ENCODE measurements around the gene ABCG1.
A peak's percentile ranks its signal among the peaks of the same experiment; 100 is the strongest.

ABCG1 gene

DNA sequence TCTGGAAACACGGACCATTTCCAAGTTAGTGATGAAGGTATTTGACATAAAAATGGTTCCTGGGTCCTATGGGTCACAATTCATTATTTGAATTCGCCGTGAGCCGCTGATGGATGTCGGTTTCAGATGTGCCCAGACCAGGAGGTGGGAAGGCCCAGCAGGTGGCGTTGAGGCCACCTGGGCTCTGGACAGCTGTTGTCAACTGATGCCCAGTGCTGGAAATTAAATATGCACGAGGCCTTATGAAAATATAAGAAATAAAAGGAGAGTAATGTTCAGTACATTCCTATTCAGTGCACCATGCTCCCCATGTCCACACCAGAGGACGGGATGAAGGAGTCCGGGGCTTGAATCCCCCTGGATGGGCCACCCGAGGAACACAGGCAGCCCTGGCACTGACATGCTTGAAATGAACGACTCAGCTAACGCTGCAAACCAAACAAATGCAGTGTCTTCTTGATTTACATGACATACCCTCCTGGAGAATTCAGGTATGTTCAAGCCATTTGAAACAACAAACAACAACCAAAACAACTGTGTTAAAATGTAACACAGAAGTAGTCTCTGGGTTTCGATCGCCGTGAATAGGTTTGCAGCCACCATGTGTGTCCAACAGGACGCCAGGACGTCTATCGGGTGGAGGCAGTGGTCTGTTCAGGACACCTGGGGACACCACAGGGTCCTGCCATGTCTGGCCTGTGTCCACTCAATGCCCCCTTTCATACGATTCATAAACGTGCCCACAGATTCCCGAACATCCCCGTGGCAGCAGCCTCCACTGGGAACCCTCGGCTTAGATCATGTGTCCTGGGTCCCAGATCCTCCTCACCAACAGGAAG lies 90.2 kb downstream of the ABCG1 start:
- no peak for DNase-seq

DNA sequence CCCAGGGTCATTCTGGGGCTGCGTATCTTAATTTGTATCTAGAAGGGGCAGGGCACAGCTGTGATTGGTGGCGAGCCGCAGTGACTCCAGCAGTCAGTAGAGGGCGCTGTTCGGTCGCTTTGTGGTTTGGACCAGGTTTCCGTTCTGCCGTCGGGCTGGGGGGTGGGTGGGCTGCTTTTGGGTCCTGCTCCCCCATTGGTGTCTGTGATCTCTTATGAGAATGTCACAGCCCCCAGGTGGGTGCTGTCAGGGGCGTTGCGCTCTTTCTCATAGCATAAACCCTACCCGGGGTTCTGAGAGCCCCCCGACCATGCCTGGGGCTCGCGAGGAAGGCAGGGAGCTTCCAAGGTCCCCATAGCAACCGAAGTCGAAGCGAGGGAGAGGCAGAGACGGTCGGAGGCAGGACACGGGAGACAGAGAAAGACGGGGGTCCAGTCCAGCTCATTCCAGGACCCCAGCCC lies 90.8 kb downstream of the ABCG1 start:
- peak; percentile 30 to 72 (median 70) for DNase-seq

- no peak for DNase-seq
Measured at GRCh38 chr21:42310411-42311001, 91.6 kb downstream of the ABCG1 start.

DNA sequence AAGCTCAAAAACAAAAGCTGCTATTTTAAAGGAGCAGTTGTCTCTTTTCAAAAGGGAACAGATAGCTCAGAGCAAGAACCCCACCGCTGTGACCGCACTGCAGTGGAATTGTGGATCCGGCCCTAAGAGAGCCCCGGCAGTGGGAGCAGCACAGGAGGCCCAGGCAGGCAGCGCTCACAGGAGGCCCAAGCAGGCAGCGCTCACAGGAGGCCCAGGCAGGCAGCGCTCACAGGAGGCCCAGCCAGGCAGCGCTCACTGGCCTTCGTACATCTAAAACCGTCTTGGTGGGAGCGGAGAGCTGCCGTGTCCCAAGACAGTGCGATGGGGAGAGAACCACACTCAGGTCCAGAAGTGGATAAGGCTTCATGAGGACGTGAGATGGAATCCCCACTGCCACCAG lies 92.2 kb downstream of the ABCG1 start:
- no peak for DNase-seq

GRCh38 chr21:42311816-42312625 lies 93.1 kb downstream of the ABCG1 start:
- no peak for DNase-seq

- DNase-seq: no peak
Measured at GRCh38 chr21:42312626-42313104, 93.7 kb downstream of the ABCG1 start.

DNA sequence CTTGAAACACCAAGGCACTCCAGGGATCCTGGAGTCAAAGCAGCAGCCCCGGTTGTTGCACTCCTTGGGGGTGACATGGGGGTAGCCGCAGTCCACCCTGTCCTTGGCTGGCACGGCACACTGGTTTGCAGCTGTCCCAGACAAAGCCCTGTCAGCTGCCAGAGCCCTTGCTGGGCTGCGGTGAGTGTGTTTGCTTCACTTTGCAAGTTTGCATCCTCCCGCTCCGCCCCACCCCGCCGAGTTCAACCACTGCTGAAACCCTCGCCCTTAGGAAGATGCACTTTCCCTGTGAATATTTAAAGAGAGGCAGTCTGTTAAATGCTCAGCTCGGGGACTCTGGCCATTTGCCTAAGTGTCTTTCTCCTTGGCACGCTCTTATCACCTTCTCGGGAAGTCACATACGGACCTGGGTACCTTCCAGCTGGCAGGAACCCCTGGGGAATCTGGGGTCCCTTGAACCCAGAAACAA lies 94.6 kb downstream of the ABCG1 start:
- DNase-seq: no peak

DNA sequence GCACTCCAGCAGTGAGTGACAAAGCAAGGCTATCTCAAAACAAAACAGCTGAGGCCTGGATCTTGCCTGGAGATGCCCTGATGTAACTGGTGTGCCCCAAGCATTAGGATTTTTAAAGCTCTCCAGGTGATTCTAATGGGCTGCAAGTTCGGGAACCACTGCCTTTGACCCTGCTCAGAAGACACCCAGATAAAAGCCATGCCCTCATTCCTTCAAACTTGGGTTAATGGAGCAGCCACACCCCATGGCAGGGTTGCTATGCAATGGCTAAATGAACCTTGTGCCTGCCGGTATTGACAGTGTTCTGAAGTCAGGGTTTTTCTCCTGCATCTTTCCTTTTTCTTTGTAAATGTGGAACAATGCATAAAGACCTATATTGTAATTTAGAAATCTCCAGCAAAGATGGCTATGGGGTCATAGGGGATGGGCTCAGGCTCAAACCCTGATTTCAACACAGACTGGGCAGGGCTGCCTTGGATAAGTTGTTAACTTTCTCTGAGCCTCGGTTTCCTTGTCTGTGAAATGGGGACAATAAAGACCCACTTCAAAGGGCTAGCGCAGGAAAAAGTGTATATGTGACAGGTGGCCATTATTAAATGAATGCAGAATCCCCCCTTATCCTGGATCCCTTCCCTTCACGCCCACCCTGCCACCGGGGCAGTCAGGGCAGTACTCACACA lies 95.8 kb downstream of the ABCG1 start:
- no peak for DNase-seq

DNA sequence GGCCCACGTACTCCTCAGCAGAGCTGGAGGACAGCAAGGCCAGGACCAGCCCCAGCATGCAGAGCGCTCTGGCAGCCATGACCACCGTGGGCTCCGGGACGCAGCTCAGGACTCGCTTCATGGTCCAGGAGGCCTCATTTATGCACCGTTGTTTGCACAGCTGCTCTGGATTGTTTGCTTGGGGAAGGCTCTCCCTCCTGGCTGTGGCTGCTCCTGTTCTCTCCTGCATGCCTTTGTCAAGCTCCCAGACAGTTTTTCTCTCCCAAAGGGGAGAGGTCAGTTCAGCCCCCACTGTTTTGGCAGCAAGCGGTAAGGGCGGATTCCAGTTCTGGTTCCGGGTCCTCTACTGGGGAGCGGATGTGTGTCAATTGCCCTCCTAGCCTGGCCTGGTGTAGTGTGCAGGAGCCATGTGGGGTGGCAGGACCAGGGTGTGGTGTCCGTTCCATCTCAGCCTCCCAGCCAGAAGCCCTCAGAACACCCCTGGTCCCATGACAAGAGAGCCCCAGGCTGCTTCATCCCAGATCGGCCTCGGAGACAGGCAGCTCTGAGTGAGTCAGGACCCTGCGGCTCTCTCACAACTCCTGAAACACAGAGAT lies 96.5 kb downstream of the ABCG1 start, which contains the start of gene TFF3:
TSS of gene TFF3 (minus strand) at position 114 of the 596 bp plus-strand sequence. CDS start at position 79, 35 bp downstream.
- no peak for DNase-seq

GRCh38 chr21:42316891-42317290 lies 98.0 kb downstream of the ABCG1 start:
- DNase-seq: no peak

GRCh38 chr21:42317341-42317741 lies 98.4 kb downstream of the ABCG1 start:
- no peak for DNase-seq

DNA sequence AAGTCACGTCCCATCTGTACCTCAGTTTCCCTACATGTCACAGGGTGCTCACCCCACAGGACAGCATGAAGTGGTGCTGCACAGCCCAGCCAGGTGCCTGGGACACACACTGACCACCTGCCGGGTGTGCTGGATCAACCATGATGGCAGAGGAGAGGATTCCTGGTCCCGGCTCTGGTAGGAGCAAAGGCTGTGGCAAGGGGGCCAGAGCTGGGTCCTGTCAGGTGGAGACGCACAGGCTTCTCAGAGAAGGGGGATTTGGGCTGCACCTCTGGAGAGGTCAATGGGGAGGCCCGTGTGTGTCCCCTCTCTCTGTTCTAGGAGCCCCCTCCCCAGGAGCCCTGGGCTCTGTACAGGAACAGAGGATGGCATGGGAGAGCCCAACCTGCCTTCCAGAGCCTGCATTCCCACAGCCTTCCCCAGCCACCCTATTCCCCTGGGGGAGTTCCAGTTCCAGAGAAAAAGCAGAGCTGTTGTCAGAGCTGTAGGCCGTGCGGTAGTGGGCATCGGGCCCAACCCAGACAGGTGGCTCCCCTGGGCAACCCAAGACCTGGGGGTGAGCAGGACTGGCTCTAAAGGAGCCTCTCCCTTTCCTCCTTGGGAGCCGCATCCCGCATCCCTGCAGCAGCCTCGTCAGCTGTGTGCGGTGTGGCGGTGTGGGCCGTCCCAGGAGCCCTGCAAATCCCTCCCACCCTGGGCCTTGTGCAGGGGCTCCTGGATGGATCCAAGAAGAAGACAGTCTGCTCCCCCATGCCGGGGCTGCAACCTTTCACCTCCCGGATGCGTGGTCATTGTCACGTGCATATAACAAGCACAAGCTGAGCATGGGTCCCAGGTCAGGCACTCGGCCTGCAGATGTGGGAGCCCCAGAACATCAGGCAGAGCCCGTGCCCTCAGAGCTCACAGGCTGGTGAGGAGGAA lies 99.1 kb downstream of the ABCG1 start:
- DNase-seq: no peak

DNA sequence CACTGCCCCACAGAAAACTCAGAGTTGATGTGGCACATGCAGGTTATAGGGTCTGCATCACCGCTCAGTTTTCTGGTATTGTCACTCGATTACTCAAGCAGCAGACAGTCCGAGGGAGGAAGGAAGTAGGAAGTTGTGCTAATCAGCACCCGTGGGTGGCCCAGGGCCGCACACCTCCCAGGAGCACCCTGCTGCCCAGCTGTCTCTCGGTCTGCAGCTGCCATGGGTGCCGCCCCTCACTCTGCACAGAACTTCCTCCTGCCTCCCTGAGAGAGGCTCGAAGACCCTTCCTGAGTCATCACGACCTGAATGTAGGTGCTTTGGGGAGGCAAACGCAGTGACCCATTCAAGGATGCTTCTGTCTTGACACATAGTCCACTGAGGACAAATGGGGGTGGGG lies 100.4 kb downstream of the ABCG1 start:
- DNase-seq: no peak

- no peak for DNase-seq
Measured at GRCh38 chr21:42319851-42320572, 101.1 kb downstream of the ABCG1 start.

- DNase-seq: no peak
Measured at GRCh38 chr21:42320791-42321190, 101.9 kb downstream of the ABCG1 start.

GRCh38 chr21:42321231-42321630 lies 102.3 kb downstream of the ABCG1 start:
- DNase-seq: no peak

DNA sequence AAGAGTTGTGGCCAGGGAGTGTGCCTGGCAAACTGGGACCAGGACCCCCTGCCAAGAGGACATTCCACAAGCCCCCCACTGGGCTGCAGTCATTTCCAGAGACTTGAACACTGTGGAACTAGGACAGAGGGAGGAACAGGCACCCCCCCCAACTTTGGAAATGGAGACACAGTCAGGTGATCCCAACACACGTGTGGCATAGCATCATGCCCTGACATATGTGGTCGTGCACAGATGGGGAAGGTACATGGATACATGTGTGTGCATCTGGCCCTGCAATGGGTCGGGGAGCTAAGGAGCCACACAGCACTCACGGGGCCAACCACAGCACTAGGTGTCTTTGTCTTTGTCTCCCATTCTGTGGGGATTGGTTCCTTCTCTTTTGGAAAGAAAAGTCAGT lies 102.9 kb downstream of the ABCG1 start:
- DNase-seq: no peak

DNA sequence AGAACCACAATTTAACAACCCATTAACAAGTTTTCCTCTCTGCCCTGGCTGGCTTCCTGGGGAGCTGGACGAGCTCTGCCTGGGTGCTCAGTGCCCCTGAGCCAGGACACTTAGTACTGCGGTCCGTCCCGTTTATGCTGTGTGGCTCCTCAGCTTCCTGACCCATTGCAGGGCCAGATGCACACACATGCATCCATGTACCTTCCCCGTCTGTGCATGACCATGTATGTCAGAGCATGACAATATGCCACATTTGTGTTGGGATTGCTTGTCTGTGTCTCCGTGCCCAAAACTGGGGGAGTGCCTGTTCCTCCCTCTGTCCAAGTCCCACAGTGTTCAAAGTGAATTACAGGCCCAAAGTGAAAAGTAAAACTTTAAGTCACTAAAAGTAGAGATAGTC lies 106.0 kb downstream of the ABCG1 start:
- no peak for DNase-seq

- DNase-seq: no peak
Measured at GRCh38 chr21:42330380-42331371, 111.7 kb downstream of the ABCG1 start.
